DMS153 (cell line): ENCODE data around the gene RFPL4AL1.
"Not testable (repeated sequence)": the region's sequence is repeated elsewhere in the genome, so short reads cannot be mapped to it uniquely, and the experiment has no call there.

Source experiments
- DNase-seq: peaks from one replicate; lab custom pipeline; 2025; lab: John Stamatoyannopoulos, UW

RFPL4AL1 gene

GRCh38 chr19:55768818-55769217 lies at the start of gene RFPL4AL1:
Gene RFPL4AL1, plus strand, starts transcription at chr19:55769118. Its CDS starts 2,687 bp downstream, at chr19:55771805.
- DNase-seq, result not testable (repeated sequence)

DNA sequence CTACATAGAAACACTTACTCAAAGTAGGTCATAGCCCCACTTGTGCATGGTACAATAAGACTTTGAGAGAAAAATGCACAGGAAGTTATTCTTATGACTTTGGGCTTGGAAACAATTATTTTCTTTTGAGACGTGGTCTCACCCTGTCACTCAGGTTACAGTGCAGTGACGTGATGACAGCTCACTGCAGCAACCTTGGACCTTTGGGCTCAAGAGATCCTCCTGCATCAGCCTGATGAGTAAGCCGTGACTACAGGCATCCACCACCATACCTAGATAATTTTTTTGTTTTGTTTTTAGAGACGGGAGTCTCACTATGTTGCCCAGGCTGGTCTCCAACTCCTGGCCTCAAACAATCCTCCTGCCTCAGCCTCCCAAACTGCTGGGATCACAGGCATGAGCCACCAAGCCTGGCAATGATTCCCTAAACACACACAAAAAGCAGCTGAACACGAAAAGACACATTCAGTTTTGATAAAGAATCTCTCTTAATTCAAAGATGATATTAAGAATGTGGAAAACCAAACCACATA lies 48.6 kb upstream of the RFPL4AL1 start:
- no peak for DNase-seq

GRCh38 chr19:55720801-55721200 lies 48.1 kb upstream of the RFPL4AL1 start:
- no peak for DNase-seq

GRCh38 chr19:55723491-55723890 lies 45.4 kb upstream of the RFPL4AL1 start:
- no peak for DNase-seq

- DNase-seq, result not testable (repeated sequence)
These were observed 38.5 kb upstream of the RFPL4AL1 start for GRCh38 chr19:55730378-55730777.

DNA sequence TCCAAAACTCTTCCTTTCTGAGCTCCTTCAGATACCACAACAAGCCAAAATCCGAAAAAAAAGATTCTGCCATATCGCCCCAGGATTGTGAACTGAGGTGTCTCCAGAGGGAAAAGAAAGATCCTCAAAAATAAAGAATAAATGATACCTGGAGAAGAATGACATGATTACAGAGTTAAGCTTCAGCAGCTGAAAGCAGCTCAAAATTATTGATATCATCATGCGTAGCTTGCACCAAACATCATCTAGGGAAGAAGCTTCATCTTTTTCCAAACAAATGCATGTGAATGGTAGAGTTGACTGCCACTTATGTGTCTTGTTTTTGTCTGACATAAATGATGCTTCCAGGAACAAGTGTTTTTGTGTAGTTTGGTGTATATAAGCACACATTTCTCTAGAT lies 30.6 kb upstream of the RFPL4AL1 start, which contains the start of gene NLRP9:
Gene NLRP9 (minus strand): TSS at position 101 of the 400 bp plus-strand sequence. CDS start 28 bp downstream, at position 73.
- no peak for DNase-seq

GRCh38 chr19:55750715-55751114 lies 18.2 kb upstream of the RFPL4AL1 start:
- DNase-seq, result no peak

- DNase-seq, result no peak
These were observed 15.5 kb upstream of the RFPL4AL1 start for GRCh38 chr19:55753401-55753800.

DNA sequence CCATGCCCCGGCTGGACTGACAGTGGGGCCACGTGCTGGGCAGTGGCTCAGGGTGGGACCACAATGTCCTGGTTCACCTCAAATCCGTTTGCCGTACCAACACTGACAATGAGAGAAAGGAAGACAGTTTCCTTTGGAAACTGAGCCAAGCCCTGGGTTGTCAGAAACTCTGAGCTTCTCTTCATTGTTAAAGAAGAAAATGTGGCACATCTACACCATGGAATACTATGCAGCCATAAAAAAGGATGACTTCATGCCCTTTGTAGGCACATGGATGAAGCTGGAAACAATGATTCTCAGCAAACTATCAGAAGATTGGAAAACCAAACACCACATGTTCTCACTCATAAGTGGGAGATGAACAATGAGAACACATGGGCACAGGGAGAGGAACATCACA lies 12.1 kb upstream of the RFPL4AL1 start:
- not testable (repeated sequence) for DNase-seq

DNA sequence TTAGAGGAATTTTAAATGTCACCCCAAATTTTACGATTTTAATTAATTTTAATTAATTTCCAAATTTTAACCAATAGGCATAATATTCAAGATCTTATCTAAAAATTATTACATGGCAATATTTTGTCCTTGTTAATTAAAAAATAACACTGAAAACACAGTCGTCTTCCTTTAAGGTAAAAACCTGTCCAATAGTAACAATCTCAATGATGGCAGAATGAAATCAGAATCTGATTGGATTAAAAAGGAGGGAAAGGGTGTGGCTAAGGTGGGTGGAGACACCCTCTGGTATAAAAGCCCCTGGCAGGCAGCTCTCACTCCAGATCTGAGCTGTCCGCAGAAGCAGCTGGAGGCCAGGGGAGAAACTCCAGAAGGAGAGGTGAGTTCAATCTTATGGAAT lies 10.1 kb upstream of the RFPL4AL1 start, which contains the start of gene RFPL4A:
Gene RFPL4A (plus strand): TSS at position 301 of the 400 bp plus-strand sequence. CDS start 2,704 bp downstream, outside the sequence.
- not testable (repeated sequence) for DNase-seq

DNA sequence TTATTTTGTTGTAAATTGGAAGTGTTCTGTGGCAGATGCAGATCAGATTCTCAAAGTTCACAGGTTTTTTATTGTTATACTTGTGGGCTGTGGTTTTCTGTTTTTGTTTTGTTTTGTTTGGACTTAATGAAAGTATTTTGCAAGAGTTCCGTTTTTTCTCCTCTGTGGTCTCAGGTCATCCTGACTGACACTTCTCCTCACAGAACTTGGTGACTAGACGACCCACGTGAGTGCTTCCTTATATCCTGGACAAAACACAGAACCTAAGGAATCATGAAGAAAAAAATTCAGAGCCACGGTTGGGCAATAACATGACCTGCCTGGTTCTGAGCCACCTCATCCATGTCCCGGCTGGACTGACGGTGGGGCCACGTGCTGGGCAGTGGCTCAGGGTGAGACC lies 2.5 kb upstream of the RFPL4AL1 start:
- DNase-seq, result no peak

DNA sequence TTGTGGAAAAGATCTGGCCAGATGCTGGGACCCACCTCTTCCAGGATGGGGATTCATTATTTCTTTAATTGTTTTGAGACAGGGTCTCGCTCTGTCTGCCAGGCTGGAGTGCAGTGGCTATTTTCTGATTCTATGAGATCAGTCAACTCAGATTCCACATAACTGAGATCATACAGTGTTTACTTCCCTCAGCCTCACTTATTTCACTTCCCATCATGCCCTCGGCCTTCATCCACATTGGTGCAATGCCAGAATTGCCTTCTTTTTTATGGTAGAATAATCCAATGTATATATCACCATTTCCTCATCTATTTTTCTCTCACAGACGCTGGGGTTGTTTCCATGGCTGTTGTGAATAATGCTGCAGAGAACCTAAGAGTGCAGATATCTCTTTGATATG lies 714 bp downstream of the RFPL4AL1 start:
- DNase-seq, result not testable (repeated sequence)

GRCh38 chr19:55777528-55777927 lies 8.6 kb downstream of the RFPL4AL1 start:
- peak; percentile 12 for DNase-seq

- no peak for DNase-seq
These were observed 9.4 kb downstream of the RFPL4AL1 start for GRCh38 chr19:55778331-55778730.

DNA sequence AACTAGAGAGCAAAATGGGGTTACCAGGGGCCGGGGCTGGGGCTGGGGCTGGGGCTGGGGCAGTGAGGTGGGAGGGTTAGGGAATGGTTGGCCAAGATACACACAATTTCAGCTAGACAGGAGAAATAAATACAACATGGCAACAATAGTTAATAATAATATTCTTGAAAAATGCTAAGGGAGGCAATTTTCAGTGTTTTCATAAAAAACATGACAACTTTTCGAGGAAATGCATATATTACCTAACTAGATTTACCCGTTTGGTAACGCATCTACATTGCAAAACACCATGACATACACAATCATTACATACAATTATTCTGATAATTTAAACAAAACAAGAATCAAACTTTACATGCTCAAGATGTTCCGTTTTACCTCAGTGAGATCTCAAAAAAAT lies 12.2 kb downstream of the RFPL4AL1 start:
- DNase-seq, result no peak

GRCh38 chr19:55795021-55795420 lies 26.1 kb downstream of the RFPL4AL1 start:
- no peak for DNase-seq

DNA sequence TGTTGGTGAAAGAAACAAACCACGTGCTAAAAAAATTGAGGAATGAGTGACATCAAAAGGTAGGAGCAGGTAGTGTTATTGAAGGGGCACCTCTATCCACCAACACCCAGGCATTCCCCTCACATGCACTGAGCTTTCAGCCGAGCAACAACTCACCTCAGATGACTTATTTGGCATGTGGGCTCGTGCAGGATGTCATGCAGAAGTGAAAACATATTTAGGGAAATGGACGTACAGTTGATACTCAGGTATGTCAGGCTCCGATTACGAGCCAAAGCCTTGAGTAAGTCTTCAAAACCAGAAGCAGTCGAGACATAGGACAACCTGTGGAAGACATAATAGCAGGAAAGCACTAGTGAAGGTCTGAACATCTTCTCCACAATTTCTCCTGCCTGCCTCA lies 32.5 kb downstream of the RFPL4AL1 start:
- no peak for DNase-seq

GRCh38 chr19:55802281-55802680 lies 33.4 kb downstream of the RFPL4AL1 start:
- DNase-seq, result no peak

GRCh38 chr19:55809381-55810058 lies 40.6 kb downstream of the RFPL4AL1 start:
- peak; percentile 96 for DNase-seq

DNA sequence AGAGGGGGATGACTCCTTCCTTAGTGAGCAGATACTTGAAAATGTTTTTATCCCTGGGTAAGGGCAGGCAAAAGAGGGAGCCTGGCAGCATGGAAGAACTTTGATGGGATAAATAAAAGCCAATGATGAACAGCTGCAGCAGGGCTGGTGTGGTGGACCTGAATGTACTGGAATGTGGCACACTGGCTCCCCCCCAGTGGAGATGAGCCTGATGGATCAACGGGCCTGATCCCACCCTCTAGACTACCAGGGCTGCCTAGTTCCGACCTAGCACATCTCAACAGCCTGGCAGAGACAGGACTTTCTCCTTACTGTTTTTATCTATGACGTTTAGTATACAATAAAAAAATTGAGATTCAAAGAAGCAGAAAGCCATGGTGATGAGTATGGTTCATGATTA lies 42.4 kb downstream of the RFPL4AL1 start:
- no peak for DNase-seq

- no peak for DNase-seq
These were observed 43.5 kb downstream of the RFPL4AL1 start for GRCh38 chr19:55812449-55812848.

- no peak for DNase-seq
These were observed 45.0 kb downstream of the RFPL4AL1 start for GRCh38 chr19:55813906-55814305.

GRCh38 chr19:55820037-55820436 lies 51.1 kb downstream of the RFPL4AL1 start:
- no peak for DNase-seq
